Natural killer cell (primary cell): ENCODE measurements around the gene SNAP25. TPM values are rescaled to one million over a fixed set of nuclear protein-coding genes. Genes with fewer than 3 reads are reported as not detected.

Experiments used
- ATAC-seq, 3 donors: fragments of 150-1000 bp in 2 of 3; fragments of 200-7000 bp in 1 of 3; cut with Tn5 transposase; 1 replicate in 1 of 3; 2 replicates in 2 of 3; pipeline ENCODE4 v1.10.0; 2021; ENCODE audit warnings: mild to moderate bottlenecking in 2 of 3, moderate library complexity in 2 of 3
- DNase-seq, 2 donors: peaks; one replicate each; pipeline versions ENCODE4 v3.0.0 to v3.0.0-alpha.2; 2013 to 2021; ENCODE audit warnings: mixed read lengths in 1 of 2
- H3K27ac ChIP-seq: one replicate; pipeline ENCODE4 v1.5.1; 2013; ENCODE audit warnings: mild to moderate bottlenecking, low read length
- H3K27me3 ChIP-seq: one replicate; pipeline ENCODE4 v1.6.1; 2013; ENCODE audit warnings: low read length; ENCODE audit not compliant: control insufficient read depth, insufficient read depth
- H3K36me3 ChIP-seq: one replicate; pipeline ENCODE4 v1.6.1; 2013; ENCODE audit warnings: low read length; ENCODE audit not compliant: control insufficient read depth, insufficient read depth
- H3K4me1 ChIP-seq: one replicate; pipeline ENCODE4 v1.6.1; 2013; ENCODE audit warnings: low read length; ENCODE audit not compliant: control insufficient read depth, insufficient read depth
- H3K4me3 ChIP-seq: one replicate; pipeline ENCODE4 v1.5.1; 2013; ENCODE audit warnings: low read length
- H3K9me3 ChIP-seq: one replicate; pipeline ENCODE4 v1.6.1; 2013; ENCODE audit warnings: low read length; ENCODE audit not compliant: control insufficient read depth, insufficient read depth
- H3K27ac Mint-ChIP-seq, 2 donors: one replicate each; pipeline ENCODE4 v1.8.0; 2022; ENCODE audit warnings: mild to moderate bottlenecking in 2 of 2, mixed read lengths in 2 of 2, moderate library complexity in 1 of 2
- H3K27me3 Mint-ChIP-seq, 2 donors: one replicate each; pipeline ENCODE4 v1.8.0; 2022; ENCODE audit warnings: low read depth in 2 of 2, mixed read lengths in 2 of 2
- H3K36me3 Mint-ChIP-seq: one replicate; pipeline ENCODE4 v1.8.0; 2022; ENCODE audit warnings: mixed read lengths
- H3K4me1 Mint-ChIP-seq, 2 donors: one replicate each; pipeline ENCODE4 v1.8.0; 2022; ENCODE audit warnings: mixed read lengths in 2 of 2
- H3K4me3 Mint-ChIP-seq: one replicate; pipeline ENCODE4 v1.8.0; 2022; ENCODE audit warnings: mild to moderate bottlenecking, moderate library complexity, mixed read lengths
- H3K9me3 Mint-ChIP-seq, 2 donors: one replicate each; pipeline ENCODE4 v1.8.0; 2022; ENCODE audit warnings: mixed read lengths in 2 of 2
- WGBS: methylation state at CpG from one replicate; pipeline ENCODE4 v1.1.7; 2013; ENCODE audit warnings: missing lambda C conversion rate; ENCODE audit not compliant: insufficient coverage; 5-methylcytosine and 5-hydroxymethylcytosine counted together
- intact Hi-C: fragments of 100-400 bp; cut with micrococcal nuclease; formaldehyde crosslinking; loops from one replicate; pipeline ENCODE4 v1.14.2; 2022
- total RNA-seq, 4 donors: library from RNA; stranded (reverse); fragments of 120-200 nt in 1 of 4; gene quantifications; one replicate each; pipeline versions ENCODE4 v1.2.3 to v1.2.4, GENCODE V29; 2013 to 2022
- TF ChIP-seq, protein P1 (sequence below): fragments of 200-600 bp; IDR thresholded peaks from one replicate; pipeline ENCODE4 v1.8.0; 2022; ENCODE audit warnings: antibody characterized with exemption

Gene SNAP25
- not detected for total RNA-seq
- 0.05 TPM for total RNA-seq (2013)

DNA sequence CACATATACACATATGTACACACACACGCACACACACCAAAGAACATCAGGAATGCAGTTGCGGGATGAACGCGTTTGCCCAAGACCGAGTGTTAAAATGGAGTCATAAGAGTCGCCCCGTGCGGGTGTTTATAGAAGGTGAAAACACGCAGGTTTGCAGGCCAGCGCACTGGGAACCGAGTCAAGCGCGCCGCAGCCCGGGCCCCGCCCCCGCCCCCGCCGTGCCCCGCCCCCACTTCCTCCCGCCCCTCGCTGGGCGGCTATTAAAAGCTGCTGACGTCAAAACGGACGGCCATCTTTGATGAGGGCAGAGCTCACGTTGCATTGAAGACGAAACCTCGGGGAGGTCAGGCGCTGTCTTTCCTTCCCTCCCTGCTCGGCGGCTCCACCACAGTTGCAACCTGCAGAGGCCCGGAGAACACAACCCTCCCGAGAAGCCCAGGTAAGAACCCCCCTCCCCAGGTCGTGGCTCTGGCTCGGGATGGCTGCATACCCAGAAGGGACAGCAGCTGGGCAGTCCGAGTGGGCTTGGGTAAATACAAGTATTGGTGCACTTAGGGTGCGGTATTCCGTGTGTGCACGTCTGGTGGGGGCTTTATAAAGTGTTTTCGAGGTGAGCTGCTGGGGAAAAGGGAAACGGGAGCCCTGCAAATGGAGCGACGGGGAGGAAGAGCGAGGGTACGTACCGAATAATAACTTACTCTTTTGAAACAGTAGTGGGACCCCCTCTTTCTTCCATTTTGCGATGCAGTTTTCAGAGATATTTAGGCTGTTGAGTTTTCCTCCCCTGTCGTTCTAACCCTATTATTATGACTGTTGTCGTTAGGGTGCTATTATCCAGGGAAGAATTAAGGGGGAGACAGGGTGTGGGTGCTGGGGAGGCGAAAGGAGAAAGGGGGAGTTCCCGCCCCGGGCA is at the start of gene SNAP25:
SNAP25 (plus strand) TSS at position 295 of the 916 bp plus-strand sequence. CDS start 56,662 bp downstream, outside the sequence.
- no peak within 1 kb of the TSS for H3K4me3 ChIP-seq
- H3K36me3 Mint-ChIP-seq = no peaks in the 10 kb centered on the region
- peaks cover 36 to 42% of the 10 kb centered on the region in 2 donors for H3K27me3 Mint-ChIP-seq
- H3K27ac Mint-ChIP-seq = no peak within 1 kb of the TSS
- peak within 1 kb of the TSS; percentile 41 for H3K4me3 Mint-ChIP-seq
- intact Hi-C loops = loop anchor here (2.0 kb wide), 1 partner anchor 132 kb away; no protein-coding TSS in a partner anchor
- TF ChIP-seq, protein P1, sequence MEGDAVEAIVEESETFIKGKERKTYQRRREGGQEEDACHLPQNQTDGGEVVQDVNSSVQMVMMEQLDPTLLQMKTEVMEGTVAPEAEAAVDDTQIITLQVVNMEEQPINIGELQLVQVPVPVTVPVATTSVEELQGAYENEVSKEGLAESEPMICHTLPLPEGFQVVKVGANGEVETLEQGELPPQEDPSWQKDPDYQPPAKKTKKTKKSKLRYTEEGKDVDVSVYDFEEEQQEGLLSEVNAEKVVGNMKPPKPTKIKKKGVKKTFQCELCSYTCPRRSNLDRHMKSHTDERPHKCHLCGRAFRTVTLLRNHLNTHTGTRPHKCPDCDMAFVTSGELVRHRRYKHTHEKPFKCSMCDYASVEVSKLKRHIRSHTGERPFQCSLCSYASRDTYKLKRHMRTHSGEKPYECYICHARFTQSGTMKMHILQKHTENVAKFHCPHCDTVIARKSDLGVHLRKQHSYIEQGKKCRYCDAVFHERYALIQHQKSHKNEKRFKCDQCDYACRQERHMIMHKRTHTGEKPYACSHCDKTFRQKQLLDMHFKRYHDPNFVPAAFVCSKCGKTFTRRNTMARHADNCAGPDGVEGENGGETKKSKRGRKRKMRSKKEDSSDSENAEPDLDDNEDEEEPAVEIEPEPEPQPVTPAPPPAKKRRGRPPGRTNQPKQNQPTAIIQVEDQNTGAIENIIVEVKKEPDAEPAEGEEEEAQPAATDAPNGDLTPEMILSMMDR = no peak
- 2% methylated on average over 46 of the region's 53 CpGs for WGBS
- no peak within 1 kb of the TSS for H3K27ac ChIP-seq
- peak in 2 of 3 donors; percentile 19 to 38 for ATAC-seq
- no peaks in the 10 kb centered on the region for H3K9me3 Mint-ChIP-seq
- H3K4me1 Mint-ChIP-seq = peaks cover 17 to 18% of the 10 kb centered on the region in 2 donors
- peaks cover 30% of the 10 kb centered on the region for H3K27me3 ChIP-seq
- H3K36me3 ChIP-seq = no peaks in the 10 kb centered on the region
- H3K4me1 ChIP-seq = peaks cover 17% of the 10 kb centered on the region
- DNase-seq = peak; percentile 20 to 69
- no peaks in the 10 kb centered on the region for H3K9me3 ChIP-seq

DNA sequence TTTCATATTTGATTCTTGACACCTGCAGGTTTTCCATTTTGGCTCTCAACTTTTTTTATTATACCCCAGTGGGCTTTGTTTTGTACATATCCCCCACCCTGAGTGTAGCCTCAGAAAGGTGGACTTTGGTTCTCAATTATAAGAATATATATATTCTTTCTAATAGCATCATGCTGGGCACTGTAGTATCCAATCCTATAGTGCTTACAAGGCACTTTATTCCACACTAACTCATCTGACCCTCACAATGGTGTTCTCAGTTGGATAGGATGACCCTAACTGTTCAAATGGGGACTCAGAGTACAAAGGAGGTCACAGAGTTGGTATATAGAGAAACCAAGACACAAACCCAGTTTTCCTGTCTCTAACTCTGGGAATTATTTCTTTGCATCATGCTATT is 48.9 kb upstream of the SNAP25 start:
- DNase-seq (no peak), ATAC-seq (no peak)
- no peaks in the 10 kb centered on the region for H3K9me3 ChIP-seq
- Mint-ChIP-seq H3K36me3 (no peaks in the 10 kb centered on the region), H3K4me3 (no peak overlapping the region), H3K4me1 (peaks cover 6 to 10% of the 10 kb centered on the region in 2 donors), H3K27ac (no peak overlapping the region), H3K9me3 (no peaks in the 10 kb centered on the region), H3K27me3 (peaks cover 17 to 34% of the 10 kb centered on the region in 2 donors)
- H3K27me3 ChIP-seq = peaks cover 8% of the 10 kb centered on the region
- peaks cover 11% of the 10 kb centered on the region for H3K4me1 ChIP-seq
- no peak overlapping the region for H3K4me3 ChIP-seq
- no peaks in the 10 kb centered on the region for H3K36me3 ChIP-seq
- intact Hi-C loops = no loop called here
- no peak overlapping the region for H3K27ac ChIP-seq
- TF ChIP-seq, protein P1 = no peak

DNA sequence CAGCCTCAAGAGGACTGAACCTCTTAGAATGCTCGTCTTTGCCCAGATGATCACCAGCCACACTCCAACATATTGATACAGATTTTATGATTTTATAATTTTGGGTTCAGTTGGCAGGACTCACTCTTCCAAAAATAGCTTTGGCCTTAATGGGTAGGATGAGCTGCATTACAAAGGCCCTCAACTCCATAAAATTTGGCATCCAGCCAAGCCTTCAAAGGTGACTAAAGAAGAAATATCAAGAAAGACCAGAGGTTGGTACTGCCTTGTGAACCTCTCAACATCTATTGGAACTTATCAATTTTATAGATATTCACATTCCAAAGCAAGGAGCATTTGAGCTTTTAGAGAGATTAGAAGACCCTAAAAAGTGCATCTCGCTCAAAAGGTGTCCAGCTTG is 48.4 kb upstream of the SNAP25 start:
- TF ChIP-seq, protein P1 = no peak
- no peaks in the 10 kb centered on the region for H3K9me3 Mint-ChIP-seq
- Histone ChIP-seq H3K27me3 (peaks cover 8% of the 10 kb centered on the region), H3K36me3 (no peaks in the 10 kb centered on the region), H3K9me3 (no peaks in the 10 kb centered on the region), H3K4me1 (peaks cover 11% of the 10 kb centered on the region), H3K4me3 (no peak overlapping the region), H3K27ac (no peak overlapping the region)
- no peaks in the 10 kb centered on the region for H3K36me3 Mint-ChIP-seq
- H3K27ac Mint-ChIP-seq = no peak overlapping the region
- peaks cover 6 to 10% of the 10 kb centered on the region in 2 donors for H3K4me1 Mint-ChIP-seq
- H3K27me3 Mint-ChIP-seq = peaks cover 18 to 34% of the 10 kb centered on the region in 2 donors
- intact Hi-C loops = no loop called here
- WGBS = 100% methylated on average over 1 of the region's 2 CpGs
- no peak overlapping the region for H3K4me3 Mint-ChIP-seq
- ATAC-seq = no peak
- no peak for DNase-seq
